OCI-LY1 (cell line): ENCODE measurements around the gene DDX42.

Experiments
- H2AFZ ChIP-seq: fragments of 200-600 bp; sonication (generic), shearing (Covaris generic); 2 replicates; pipeline ENCODE4 v1.6.0; 2014; ENCODE audit warnings: antibody characterized with exemption, mild to moderate bottlenecking, low read length
- H3F3A ChIP-seq: fragments of 200-600 bp; sonication (generic), shearing (Covaris generic); 2 replicates; pipeline ENCODE4 v1.6.0; 2014; ENCODE audit warnings: mild to moderate bottlenecking, antibody characterized with exemption, low read length, moderate library complexity; ENCODE audit not compliant: insufficient read depth
- H3K27ac ChIP-seq: fragments of 200-600 bp; sonication (generic); 2 replicates; pipeline ENCODE4 v1.5.1; 2014; ENCODE audit warnings: low read length, mixed run types, mild to moderate bottlenecking, low read depth; ENCODE audit not compliant: poor library complexity, severe bottlenecking
- H3K27me3 ChIP-seq: fragments of 200-600 bp; sonication (generic); 2 replicates; pipeline ENCODE4 v1.6.0; 2014; ENCODE audit warnings: antibody characterized with exemption, mild to moderate bottlenecking, low read length, moderate library complexity; ENCODE audit not compliant: insufficient read depth
- H3K36me3 ChIP-seq: fragments of 200-600 bp; sonication (generic); 2 replicates; pipeline ENCODE4 v1.6.1; 2014; ENCODE audit warnings: mild to moderate bottlenecking, antibody characterized with exemption, low read length, moderate library complexity, mixed read lengths; ENCODE audit not compliant: insufficient read depth
- H3K4me1 ChIP-seq: fragments of 200-600 bp; sonication (generic); 2 replicates; pipeline ENCODE4 v1.5.1; 2014; ENCODE audit warnings: mild to moderate bottlenecking, low read length, moderate library complexity; ENCODE audit not compliant: insufficient read depth, severe bottlenecking
- H3K4me2 ChIP-seq: fragments of 200-600 bp; sonication (generic), shearing (Covaris generic); 2 replicates; pipeline ENCODE4 v1.6.1; 2014; ENCODE audit warnings: low read length
- H3K4me3 ChIP-seq: fragments of 200-600 bp; sonication (generic); 2 replicates; pipeline ENCODE4 v1.5.1; 2014; ENCODE audit warnings: low read length, low read depth, mild to moderate bottlenecking, mixed read lengths; ENCODE audit not compliant: poor library complexity, severe bottlenecking
- H3K79me2 ChIP-seq: fragments of 200-600 bp; shearing (Covaris generic); 2 replicates; pipeline ENCODE4 v1.6.1; 2016; ENCODE audit warnings: mixed run types, low read length, mixed read lengths; ENCODE audit not compliant: insufficient read depth
- H3K9ac ChIP-seq: fragments of 200-600 bp; sonication (generic), shearing (Covaris generic); 2 replicates; pipeline ENCODE4 v1.6.1; 2014; ENCODE audit warnings: mild to moderate bottlenecking, low read length, mixed read lengths
- H3K9me2 ChIP-seq: fragments of 200-600 bp; sonication (generic), shearing (Covaris generic); 2 replicates; pipeline ENCODE4 v1.6.1; 2014; ENCODE audit warnings: low read depth, mild to moderate bottlenecking, low read length, mixed read lengths
- H3K9me3 ChIP-seq: fragments of 200-600 bp; shearing (Covaris generic); 2 replicates; pipeline ENCODE4 v1.6.1; 2014; ENCODE audit warnings: low read length, mixed read lengths
- H4K20me1 ChIP-seq: fragments of 200-600 bp; sonication (generic), shearing (Covaris generic); 2 replicates; pipeline ENCODE4 v1.6.0; 2016; ENCODE audit warnings: mild to moderate bottlenecking, low read length; ENCODE audit not compliant: insufficient read depth
- EZH2 ChIP-seq: fragments of 200-600 bp; sonication (generic), shearing (Covaris generic); IDR thresholded peaks from 2 replicates; pipeline ENCODE4 v1.8.0; 2017; ENCODE audit warnings: borderline replicate concordance, mixed run types, mild to moderate bottlenecking, antibody characterized with exemption, low read length, moderate library complexity, mixed read lengths
- TF ChIP-seq, protein P1 (sequence below): fragments of 200-600 bp; sonication (generic), shearing (Covaris generic); IDR thresholded peaks from 2 replicates; pipeline ENCODE4 v1.5.1; 2017; ENCODE audit warnings: mild to moderate bottlenecking, antibody characterized with exemption, low read length, moderate library complexity, mixed read lengths

Gene DDX42

DNA sequence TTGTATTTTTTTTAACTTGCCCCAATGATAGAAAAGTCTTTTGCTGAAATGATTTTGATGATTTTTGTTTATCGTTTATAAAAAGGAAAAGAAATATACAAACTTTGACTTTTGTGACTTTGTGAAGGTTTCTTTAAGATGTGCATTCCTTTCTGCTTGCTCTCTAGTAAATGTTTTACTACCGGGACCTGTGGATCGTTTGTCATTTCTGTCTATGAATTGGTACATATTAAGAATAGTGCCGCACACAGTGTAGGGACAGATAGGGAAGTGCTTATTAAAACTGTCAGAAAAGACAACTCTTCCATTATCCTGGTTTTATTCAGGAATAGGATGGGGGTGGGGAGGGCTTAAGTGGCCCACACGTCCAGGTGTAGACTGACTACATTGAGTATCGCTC lies 45.2 kb downstream of the DDX42 start:
- no peaks in the 10 kb centered on the region for H3K27me3 ChIP-seq
- H3K79me2 ChIP-seq: no peaks in the 10 kb centered on the region
- no peak overlapping the region for H3K9ac ChIP-seq
- H3K4me2 ChIP-seq: no peak overlapping the region
- H3K36me3 ChIP-seq: peaks cover 99% of the 10 kb centered on the region
- no peaks in the 10 kb centered on the region; the same call in 1 of the 2 replicates for H3F3A ChIP-seq
- no peaks in the 10 kb centered on the region for H3K9me3 ChIP-seq
- no peak overlapping the region for H2AFZ ChIP-seq
- H3K27ac ChIP-seq: no peak overlapping the region
- H3K4me3 ChIP-seq: no peak overlapping the region
- TF ChIP-seq, protein P1, sequence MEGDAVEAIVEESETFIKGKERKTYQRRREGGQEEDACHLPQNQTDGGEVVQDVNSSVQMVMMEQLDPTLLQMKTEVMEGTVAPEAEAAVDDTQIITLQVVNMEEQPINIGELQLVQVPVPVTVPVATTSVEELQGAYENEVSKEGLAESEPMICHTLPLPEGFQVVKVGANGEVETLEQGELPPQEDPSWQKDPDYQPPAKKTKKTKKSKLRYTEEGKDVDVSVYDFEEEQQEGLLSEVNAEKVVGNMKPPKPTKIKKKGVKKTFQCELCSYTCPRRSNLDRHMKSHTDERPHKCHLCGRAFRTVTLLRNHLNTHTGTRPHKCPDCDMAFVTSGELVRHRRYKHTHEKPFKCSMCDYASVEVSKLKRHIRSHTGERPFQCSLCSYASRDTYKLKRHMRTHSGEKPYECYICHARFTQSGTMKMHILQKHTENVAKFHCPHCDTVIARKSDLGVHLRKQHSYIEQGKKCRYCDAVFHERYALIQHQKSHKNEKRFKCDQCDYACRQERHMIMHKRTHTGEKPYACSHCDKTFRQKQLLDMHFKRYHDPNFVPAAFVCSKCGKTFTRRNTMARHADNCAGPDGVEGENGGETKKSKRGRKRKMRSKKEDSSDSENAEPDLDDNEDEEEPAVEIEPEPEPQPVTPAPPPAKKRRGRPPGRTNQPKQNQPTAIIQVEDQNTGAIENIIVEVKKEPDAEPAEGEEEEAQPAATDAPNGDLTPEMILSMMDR: no peak
- no peak for TF ChIP-seq EZH2
- no peaks in the 10 kb centered on the region for H4K20me1 ChIP-seq
- peaks cover 5% of the 10 kb centered on the region for H3K4me1 ChIP-seq
- H3K9me2 ChIP-seq: no peaks in the 10 kb centered on the region

DNA sequence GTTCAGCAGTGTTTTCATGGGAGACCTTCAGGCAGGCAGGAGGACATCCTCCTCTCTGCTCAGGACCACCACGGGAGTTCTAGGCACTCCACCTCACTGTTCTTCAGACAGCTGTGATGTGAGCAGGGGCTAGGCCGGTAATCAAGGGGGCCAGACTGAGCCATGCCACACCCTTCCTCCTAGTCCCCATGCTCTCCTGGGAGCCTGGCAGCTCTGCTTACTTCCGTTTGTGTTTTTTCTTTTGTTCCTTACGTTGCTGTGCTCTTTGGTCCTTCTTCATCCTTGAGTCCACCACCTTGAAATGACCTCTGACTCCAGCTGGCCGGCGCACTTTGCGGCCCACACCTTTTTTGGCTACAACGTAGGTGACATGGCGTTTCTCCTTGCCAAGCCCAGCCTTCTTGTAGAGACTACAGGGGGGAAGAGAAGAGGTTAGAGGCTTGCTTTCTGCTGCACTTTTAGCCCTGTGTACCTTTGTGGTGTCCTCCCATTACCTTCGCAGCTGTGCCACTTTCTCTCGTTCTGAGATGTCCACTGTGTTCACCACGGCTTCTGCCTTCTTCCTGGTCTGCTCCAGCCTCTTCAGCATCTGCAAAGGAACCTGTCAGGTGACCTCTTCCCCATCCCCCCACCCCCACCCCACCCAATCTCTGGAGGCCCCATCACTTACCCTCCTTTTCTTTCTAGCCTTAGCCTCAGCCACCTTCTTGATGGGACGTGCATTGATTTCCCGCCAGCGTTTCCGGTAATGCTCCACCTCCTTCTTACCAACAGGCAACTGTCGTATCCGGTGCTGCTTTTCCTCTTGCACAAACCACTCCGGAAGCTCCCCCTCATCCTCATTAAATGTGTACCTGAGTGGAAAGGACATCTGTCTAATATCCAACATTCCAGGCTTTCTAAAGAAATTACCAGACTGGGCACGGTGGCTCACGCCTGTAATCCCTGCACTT lies 45.9 kb downstream of the DDX42 start:
- Histone ChIP-seq H3K27me3 (no peaks in the 10 kb centered on the region), H3K4me3 (no peak overlapping the region), H3K9ac (no peak overlapping the region), H3K27ac (no peak overlapping the region), H3K36me3 (peaks cover 99% of the 10 kb centered on the region), H2AFZ (no peak overlapping the region), H3F3A (no peaks in the 10 kb centered on the region; the same call in 1 of the 2 replicates), H3K79me2 (no peaks in the 10 kb centered on the region), H3K9me3 (no peaks in the 10 kb centered on the region), H3K4me1 (peaks cover 5% of the 10 kb centered on the region), H4K20me1 (no peaks in the 10 kb centered on the region), H3K4me2 (no peak overlapping the region), H3K9me2 (no peaks in the 10 kb centered on the region)
- TF ChIP-seq, protein P1: no peak
- no peak for TF ChIP-seq EZH2

GRCh38 chr17:63820963-63821561 lies 47.1 kb downstream of the DDX42 start:
- H3K4me3 ChIP-seq: no peak overlapping the region
- no peak overlapping the region for H3K9ac ChIP-seq
- no peak overlapping the region for H3K27ac ChIP-seq
- no peaks in the 10 kb centered on the region for H3K9me2 ChIP-seq
- H2AFZ ChIP-seq: no peak overlapping the region
- no peaks in the 10 kb centered on the region for H4K20me1 ChIP-seq
- TF ChIP-seq, protein P1: no peak
- no peak for TF ChIP-seq EZH2
- H3K79me2 ChIP-seq: peaks cover 3% of the 10 kb centered on the region; the same call in 1 of the 2 replicates
- no peak overlapping the region for H3K4me2 ChIP-seq
- H3K27me3 ChIP-seq: no peaks in the 10 kb centered on the region
- no peaks in the 10 kb centered on the region for H3K9me3 ChIP-seq
- H3F3A ChIP-seq: no peaks in the 10 kb centered on the region; the same call in 1 of the 2 replicates
- H3K36me3 ChIP-seq: peaks cover 99% of the 10 kb centered on the region
- peaks cover 11% of the 10 kb centered on the region for H3K4me1 ChIP-seq
